HG03103 (cell line): Measurements from ENCODE around the gene MTCL3.
"Not testable (repeated sequence)": the region's sequence is repeated elsewhere in the genome, so short reads cannot be mapped to it uniquely, and the experiment has no call there.

ENCODE experiments used
- ATAC-seq: cut with Tn5 transposase; IDR thresholded peaks from one replicate; pipeline ENCODE4 v1.9.1; 2021; ENCODE audit warnings: low read depth; ENCODE audit not compliant: unreplicated experiment

The MTCL3 gene

DNA sequence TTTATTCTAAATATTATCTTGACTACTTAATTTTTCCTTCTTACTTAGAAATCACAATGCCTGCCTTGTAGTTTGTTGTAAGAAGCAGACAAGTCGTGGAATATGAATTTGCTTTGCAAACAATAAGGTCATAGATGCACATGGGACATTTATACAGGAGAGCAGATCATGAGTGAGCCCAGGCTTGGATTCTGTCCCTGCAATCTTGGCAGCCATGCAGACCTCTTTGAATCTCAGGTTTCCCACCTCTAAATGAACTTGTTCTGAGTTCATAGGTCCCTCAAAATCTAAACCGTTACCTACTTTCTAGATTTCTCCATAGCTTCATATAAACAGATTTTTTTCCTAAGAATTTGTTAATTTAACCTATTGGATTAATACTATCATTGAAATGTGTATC, 79.4 kb downstream of the MTCL3 start:
- no peak for ATAC-seq

DNA sequence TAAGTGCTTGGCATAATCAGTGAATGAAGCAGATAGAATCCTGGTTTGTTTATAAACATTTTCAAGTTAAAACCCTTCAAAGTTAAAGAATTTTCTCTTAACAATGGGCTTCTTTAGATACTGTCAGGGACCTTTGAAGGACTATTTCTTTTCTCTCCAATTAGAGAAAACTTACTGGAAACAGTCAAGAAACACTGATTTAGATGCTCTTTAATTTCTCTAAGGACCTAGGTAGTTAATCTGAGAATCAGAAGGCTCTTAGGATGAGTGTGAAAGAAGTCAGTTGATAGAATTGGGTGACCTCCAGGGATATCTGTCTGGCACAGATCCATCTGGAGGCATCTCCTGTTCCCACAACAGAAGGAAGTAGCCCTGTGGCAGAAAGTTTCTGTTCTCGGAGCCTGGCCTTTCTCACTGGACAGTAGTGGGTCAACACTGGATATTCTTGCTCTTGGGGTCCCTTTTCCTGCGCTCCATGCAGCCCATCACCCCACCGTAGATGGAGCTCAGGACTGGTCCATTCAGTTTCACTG, 82.5 kb downstream of the MTCL3 start:
- no peak for ATAC-seq

DNA sequence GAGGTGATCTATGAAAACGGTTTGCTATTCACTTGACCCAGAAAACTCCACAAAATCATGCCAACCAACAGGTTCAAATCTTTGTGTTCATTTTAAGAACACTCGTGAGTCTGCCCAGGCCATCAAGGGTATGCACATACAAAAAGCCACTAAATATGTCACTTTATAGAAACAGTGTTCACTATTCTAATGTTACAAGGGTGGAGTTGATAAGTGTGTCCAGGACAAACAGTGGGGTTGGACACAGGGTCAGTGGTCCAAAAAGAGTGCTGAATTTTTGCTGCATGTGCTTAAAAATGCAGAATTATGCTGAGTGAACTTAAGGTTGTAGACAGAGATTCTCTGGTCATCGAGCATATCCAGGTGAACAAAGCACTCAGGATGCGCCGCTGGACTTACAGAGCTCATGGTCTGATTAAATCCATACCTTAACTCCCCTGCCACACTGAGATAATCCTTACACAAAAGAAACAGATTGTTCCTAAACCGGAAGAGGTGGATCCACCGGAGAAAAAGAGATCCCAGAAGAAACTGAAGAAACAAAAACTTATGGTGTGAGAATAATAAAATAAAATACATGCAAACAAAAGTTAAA, 83.4 kb downstream of the MTCL3 start:
- ATAC-seq, result no peak

DNA sequence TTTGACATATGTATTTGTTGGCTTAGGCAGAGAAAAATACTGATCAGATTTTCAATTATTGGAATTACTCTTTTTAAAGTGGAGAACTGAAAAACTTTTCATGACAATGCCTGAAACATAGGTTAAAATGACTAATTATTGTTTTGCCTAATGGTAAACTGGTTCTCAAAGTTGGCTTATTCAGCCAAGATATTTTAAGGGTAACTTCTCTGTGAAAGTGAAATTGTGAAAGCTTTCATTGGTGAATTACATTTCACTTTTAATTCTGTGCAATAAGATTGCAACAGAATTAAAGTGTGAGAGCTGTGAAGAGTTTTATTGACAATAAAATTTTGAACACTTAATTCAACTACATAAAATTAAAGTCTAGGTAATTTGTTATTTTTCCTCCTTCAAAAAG, 84.5 kb downstream of the MTCL3 start:
- ATAC-seq, result no peak

DNA sequence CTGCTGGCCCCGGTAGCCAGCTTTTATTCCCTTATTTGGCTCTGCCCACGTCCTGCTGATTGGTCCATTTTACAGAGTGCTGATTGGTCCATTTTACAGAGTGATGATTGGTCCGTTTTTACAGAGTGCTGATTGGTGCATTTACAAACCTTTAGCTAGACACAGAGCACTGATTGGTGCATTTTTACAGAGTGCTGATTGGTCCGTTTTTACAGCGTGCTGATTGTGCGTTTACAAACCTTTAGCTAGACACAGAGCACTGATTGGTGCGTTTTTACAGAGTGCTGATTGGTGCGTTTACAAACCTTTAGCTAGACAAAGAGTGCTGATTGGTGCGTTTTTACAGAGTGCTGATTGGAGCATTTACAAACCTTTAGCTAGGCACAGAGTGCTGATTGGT, 90.6 kb downstream of the MTCL3 start:
- not testable (repeated sequence) for ATAC-seq

DNA sequence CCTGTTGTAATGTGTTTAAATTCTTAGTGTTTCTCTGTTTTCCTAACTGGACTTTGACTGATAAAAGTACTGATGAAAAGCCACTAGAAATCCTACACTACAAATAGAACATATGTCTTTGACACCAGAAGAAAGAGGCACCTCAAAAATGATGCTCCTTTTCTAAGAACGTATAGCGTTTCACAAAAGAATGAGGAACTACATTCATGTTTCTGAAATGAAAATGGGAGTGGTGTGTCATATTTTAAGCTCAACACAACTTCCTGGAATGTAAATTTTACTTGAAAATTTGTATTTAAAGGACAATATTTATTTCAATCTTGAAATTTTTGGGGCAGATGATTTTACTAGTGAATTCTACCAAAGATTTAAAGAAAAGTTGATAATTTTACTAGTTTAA, 95.2 kb downstream of the MTCL3 start:
- no peak for ATAC-seq
